GM15510 (cell line): ENCODE data around the gene PLEKHG3.

Experiments used
- POLR2A ChIP-seq: IDR thresholded peaks from 3 replicates; pipeline ENCODE4 v1.6.1; 2011; ENCODE audit warnings: borderline replicate concordance; ENCODE audit not compliant: insufficient read length; ENCODE audit errors: extremely low read depth

The PLEKHG3 gene

GRCh38 chr14:64767215-64767964 is 63.2 kb downstream of the PLEKHG3 start:
- no peak for TF ChIP-seq POLR2A

GRCh38 chr14:64768401-64769095 is 64.3 kb downstream of the PLEKHG3 start:
- no peak for TF ChIP-seq POLR2A

GRCh38 chr14:64769096-64770020 is 65.1 kb downstream of the PLEKHG3 start:
- TF ChIP-seq POLR2A: no peak

- TF ChIP-seq POLR2A: no peak
Measured at GRCh38 chr14:64770751-64771150, 66.5 kb downstream of the PLEKHG3 start.

DNA sequence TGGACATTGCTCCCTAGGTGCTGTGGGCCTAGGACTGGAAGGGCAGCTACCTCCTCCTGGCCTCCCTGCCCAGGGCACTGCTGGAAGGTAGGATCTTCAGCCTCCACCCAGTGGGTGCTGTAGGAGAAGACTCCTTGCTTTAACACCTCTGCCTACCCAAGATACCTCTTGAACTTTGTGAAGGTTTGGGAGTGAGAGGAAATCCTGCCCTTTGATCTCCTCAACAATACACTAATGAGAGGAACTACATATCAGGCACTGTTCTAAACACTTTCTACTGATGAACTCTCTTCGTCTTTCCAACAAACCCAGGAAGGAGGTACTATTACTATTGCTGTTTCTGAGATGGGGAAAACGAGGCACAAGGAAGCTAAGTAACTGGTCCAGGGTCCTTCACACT is 66.9 kb downstream of the PLEKHG3 start:
- no peak for TF ChIP-seq POLR2A

- TF ChIP-seq POLR2A: no peak
Measured at GRCh38 chr14:64772397-64772950, 68.2 kb downstream of the PLEKHG3 start.

DNA sequence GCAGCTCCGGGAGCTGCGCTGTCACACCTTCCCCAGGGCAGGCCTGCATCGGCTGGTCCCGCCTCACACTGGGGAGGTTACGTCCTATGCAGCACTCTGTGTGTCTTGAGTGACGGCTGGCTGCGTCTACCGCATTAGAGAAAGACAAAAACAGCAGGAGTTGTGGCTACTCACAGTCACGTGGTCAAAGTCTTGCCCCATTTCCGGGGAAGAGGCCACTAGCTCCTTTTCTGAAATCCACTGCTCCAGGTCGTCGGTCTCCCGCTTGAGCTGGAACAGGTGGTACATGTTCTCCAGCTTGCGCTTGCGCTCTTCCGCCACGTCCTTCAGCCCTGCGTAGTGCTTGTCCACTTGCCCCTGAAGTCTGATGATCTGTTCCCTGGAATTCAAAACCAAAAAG is 68.8 kb downstream of the PLEKHG3 start:
- no peak for TF ChIP-seq POLR2A

DNA sequence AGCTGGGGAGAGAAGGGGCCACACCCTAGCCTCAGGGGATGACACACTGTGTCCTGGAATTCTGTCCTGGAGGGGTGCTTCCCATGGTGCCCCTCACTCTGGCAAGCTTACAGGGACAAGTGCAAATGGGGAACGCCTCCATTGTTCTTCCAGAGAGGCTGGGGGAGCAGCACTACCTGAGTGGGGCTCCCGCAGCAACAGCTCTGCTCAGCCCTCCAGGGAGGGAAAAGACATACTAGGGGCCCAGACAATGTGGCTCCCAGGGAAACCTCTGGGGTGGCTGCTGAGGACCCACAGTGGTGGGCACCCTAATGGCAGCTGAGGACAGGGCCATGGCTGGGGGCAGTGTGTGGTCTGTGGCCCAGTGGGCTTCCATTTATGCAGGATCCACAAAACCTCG is 69.4 kb downstream of the PLEKHG3 start:
- TF ChIP-seq POLR2A: no peak

GRCh38 chr14:64774272-64774671 is 70.0 kb downstream of the PLEKHG3 start:
- TF ChIP-seq POLR2A: no peak

DNA sequence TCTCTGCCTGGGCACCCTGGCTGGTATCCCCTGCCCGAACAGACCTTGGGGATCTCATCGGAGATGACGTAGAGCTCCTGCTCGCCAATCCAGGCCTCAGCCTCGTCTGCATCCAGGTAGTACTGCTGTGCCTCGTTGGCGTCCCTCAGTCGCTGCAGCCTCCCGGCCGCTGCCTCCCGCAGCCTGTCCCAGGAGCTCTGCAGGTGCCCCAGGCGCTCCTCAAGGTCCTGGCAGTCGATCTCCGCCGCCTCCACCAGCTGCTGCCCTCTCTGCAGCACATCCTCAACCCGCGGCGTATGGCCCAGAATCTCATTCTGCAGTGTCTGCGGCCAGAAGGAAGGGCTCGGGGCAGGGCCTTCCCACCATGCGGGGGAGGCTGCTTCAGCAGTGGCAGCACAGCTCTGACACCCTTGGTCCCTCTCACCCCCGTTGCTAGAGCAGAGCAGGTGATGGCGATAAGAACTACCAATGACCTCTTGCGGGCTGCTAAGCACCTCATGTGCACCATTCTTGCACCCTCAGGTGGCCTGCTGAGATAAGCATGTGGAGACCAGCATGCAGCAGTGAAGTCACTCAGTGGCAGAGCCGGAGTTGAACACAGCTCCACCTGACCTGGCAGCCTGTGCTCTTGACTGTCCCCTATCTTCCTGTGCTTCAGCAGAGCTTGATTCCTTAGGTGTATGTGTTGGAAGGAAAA is 71.0 kb downstream of the PLEKHG3 start:
- TF ChIP-seq POLR2A: no peak

DNA sequence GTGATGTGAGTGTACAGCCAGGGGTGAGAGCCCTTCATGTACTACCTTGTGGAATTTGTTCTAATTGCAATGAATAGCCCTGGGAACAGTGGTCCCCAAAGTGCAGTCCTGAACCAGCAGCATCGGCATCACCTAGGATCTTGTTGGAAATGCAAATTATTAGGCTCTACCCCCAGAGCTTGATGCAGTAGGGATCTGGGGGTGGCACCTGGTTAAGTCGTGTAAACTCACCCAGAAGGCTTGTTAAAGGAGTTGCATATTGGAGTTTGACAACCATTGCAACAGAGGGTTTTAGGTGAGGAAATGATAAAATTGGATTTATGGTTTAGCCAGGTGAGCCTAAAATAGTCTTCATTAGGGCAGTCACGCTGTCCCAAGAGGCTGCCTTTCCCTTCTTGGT is 73.2 kb downstream of the PLEKHG3 start:
- no peak for TF ChIP-seq POLR2A

GRCh38 chr14:64778104-64778754 is 74.0 kb downstream of the PLEKHG3 start:
- TF ChIP-seq POLR2A: no peak

GRCh38 chr14:64779472-64779871 is 75.2 kb downstream of the PLEKHG3 start:
- no peak for TF ChIP-seq POLR2A

GRCh38 chr14:64782196-64782595 is 78.0 kb downstream of the PLEKHG3 start:
- no peak for TF ChIP-seq POLR2A
